ENCODE data around the gene CFAP46.
"Not testable (repeated sequence)": the region's sequence is repeated elsewhere in the genome, so short reads cannot be mapped to it uniquely, and the experiment has no call there.

Gene CFAP46

GRCh38 chr10:132901351-132901750 is 41.0 kb downstream of the CFAP46 start:
- no peaks in the 10 kb centered on the region for H3K4me1 ChIP-seq (ENCODE audit: control insufficient read depth, insufficient read depth, low read length, poor library complexity, severe bottlenecking)
- H3K4me3 ChIP-seq (ENCODE audit: extremely low read depth, insufficient read depth, low read length, poor library complexity, severe bottlenecking): no peak overlapping the region
- WGBS, 2 experiments (ENCODE audit: insufficient coverage in 2 of 2): 82 to 88% methylated on average over 4 to 6 of the region's 7 CpGs
- H3K9me3 ChIP-seq (ENCODE audit: control insufficient read depth, low read length): peaks cover 9% of the 10 kb centered on the region
- no peaks in the 10 kb centered on the region for H3K36me3 ChIP-seq (ENCODE audit: control insufficient read depth, insufficient read depth, low read length)
- H3K27ac ChIP-seq (ENCODE audit: low read depth, low read length, severe bottlenecking): no peak overlapping the region

GRCh38 chr10:132900211-132900756 is 42.1 kb downstream of the CFAP46 start:
- 84 to 93% methylated on average over 11 to 12 of the region's 14 CpGs for WGBS, 2 experiments (ENCODE audit: insufficient coverage in 2 of 2)
- H3K4me1 ChIP-seq (ENCODE audit: control insufficient read depth, insufficient read depth, low read length, poor library complexity, severe bottlenecking): no peaks in the 10 kb centered on the region
- peaks cover 5% of the 10 kb centered on the region for H3K9me3 ChIP-seq (ENCODE audit: control insufficient read depth, low read length)
- no peaks in the 10 kb centered on the region for H3K36me3 ChIP-seq (ENCODE audit: control insufficient read depth, insufficient read depth, low read length)
- no peak overlapping the region for H3K27ac ChIP-seq (ENCODE audit: low read depth, low read length, severe bottlenecking)
- no peak overlapping the region for H3K4me3 ChIP-seq (ENCODE audit: extremely low read depth, insufficient read depth, low read length, poor library complexity, severe bottlenecking)

GRCh38 chr10:132899751-132900065 is 42.7 kb downstream of the CFAP46 start:
- Histone ChIP-seq H3K4me3 (ENCODE audit: extremely low read depth, insufficient read depth, low read length, poor library complexity, severe bottlenecking) (no peak overlapping the region), H3K27ac (ENCODE audit: low read depth, low read length, severe bottlenecking) (no peak overlapping the region), H3K4me1 (ENCODE audit: control insufficient read depth, insufficient read depth, low read length, poor library complexity, severe bottlenecking) (no peaks in the 10 kb centered on the region), H3K9me3 (ENCODE audit: control insufficient read depth, low read length) (no peaks in the 10 kb centered on the region), H3K36me3 (ENCODE audit: control insufficient read depth, insufficient read depth, low read length) (no peaks in the 10 kb centered on the region)
- WGBS, 2 experiments (ENCODE audit: insufficient coverage in 2 of 2): 81 to 82% methylated on average over 6 of the region's 7 CpGs

GRCh38 chr10:132899054-132899750 is 43.2 kb downstream of the CFAP46 start:
- H3K27ac ChIP-seq (ENCODE audit: low read depth, low read length, severe bottlenecking): no peak overlapping the region
- 94 to 95% methylated on average over 24 to 30 of the region's 30 CpGs for WGBS, 2 experiments (ENCODE audit: insufficient coverage in 2 of 2)
- H3K9me3 ChIP-seq (ENCODE audit: control insufficient read depth, low read length): no peaks in the 10 kb centered on the region
- H3K4me1 ChIP-seq (ENCODE audit: control insufficient read depth, insufficient read depth, low read length, poor library complexity, severe bottlenecking): no peaks in the 10 kb centered on the region
- H3K36me3 ChIP-seq (ENCODE audit: control insufficient read depth, insufficient read depth, low read length): no peaks in the 10 kb centered on the region
- no peak overlapping the region for H3K4me3 ChIP-seq (ENCODE audit: extremely low read depth, insufficient read depth, low read length, poor library complexity, severe bottlenecking)

GRCh38 chr10:132898391-132899053 is 43.8 kb downstream of the CFAP46 start:
- Histone ChIP-seq H3K9me3 (ENCODE audit: control insufficient read depth, low read length) (no peaks in the 10 kb centered on the region), H3K36me3 (ENCODE audit: control insufficient read depth, insufficient read depth, low read length) (no peaks in the 10 kb centered on the region), H3K4me1 (ENCODE audit: control insufficient read depth, insufficient read depth, low read length, poor library complexity, severe bottlenecking) (no peaks in the 10 kb centered on the region), H3K27ac (ENCODE audit: low read depth, low read length, severe bottlenecking) (no peak overlapping the region), H3K4me3 (ENCODE audit: extremely low read depth, insufficient read depth, low read length, poor library complexity, severe bottlenecking) (no peak overlapping the region)
- WGBS, 2 experiments (ENCODE audit: insufficient coverage in 2 of 2): 83 to 87% methylated on average over 9 to 12 of the region's 12 CpGs

- H3K36me3 ChIP-seq (ENCODE audit: control insufficient read depth, insufficient read depth, low read length): no peaks in the 10 kb centered on the region
- no peak overlapping the region for H3K27ac ChIP-seq (ENCODE audit: low read depth, low read length, severe bottlenecking)
- H3K4me3 ChIP-seq (ENCODE audit: extremely low read depth, insufficient read depth, low read length, poor library complexity, severe bottlenecking): no peak overlapping the region
- H3K9me3 ChIP-seq (ENCODE audit: control insufficient read depth, low read length): no peaks in the 10 kb centered on the region
- 86 to 91% methylated on average over 13 to 15 of the region's 16 CpGs for WGBS, 2 experiments (ENCODE audit: insufficient coverage in 2 of 2)
- no peaks in the 10 kb centered on the region for H3K4me1 ChIP-seq (ENCODE audit: control insufficient read depth, insufficient read depth, low read length, poor library complexity, severe bottlenecking)
Measured at GRCh38 chr10:132897516-132898381, 44.6 kb downstream of the CFAP46 start.

GRCh38 chr10:132893786-132894185 is 48.6 kb downstream of the CFAP46 start:
- H3K36me3 ChIP-seq (ENCODE audit: control insufficient read depth, insufficient read depth, low read length); H3K9me3 ChIP-seq (ENCODE audit: control insufficient read depth, low read length); H3K27ac ChIP-seq (ENCODE audit: low read depth, low read length, severe bottlenecking); H3K4me3 ChIP-seq (ENCODE audit: extremely low read depth, insufficient read depth, low read length, poor library complexity, severe bottlenecking); H3K4me1 ChIP-seq (ENCODE audit: control insufficient read depth, insufficient read depth, low read length, poor library complexity, severe bottlenecking): not testable (repeated sequence)
- 59 to 69% methylated on average over 2 of the region's 6 CpGs for WGBS, 2 experiments (ENCODE audit: insufficient coverage in 2 of 2)

GRCh38 chr10:132893090-132893489 is 49.3 kb downstream of the CFAP46 start:
- no peaks in the 10 kb centered on the region for H3K36me3 ChIP-seq (ENCODE audit: control insufficient read depth, insufficient read depth, low read length)
- no peak overlapping the region for H3K27ac ChIP-seq (ENCODE audit: low read depth, low read length, severe bottlenecking)
- no peak overlapping the region for H3K4me3 ChIP-seq (ENCODE audit: extremely low read depth, insufficient read depth, low read length, poor library complexity, severe bottlenecking)
- no peaks in the 10 kb centered on the region for H3K9me3 ChIP-seq (ENCODE audit: control insufficient read depth, low read length)
- 92 to 94% methylated on average over 7 to 9 of the region's 9 CpGs for WGBS, 2 experiments (ENCODE audit: insufficient coverage in 2 of 2)
- H3K4me1 ChIP-seq (ENCODE audit: control insufficient read depth, insufficient read depth, low read length, poor library complexity, severe bottlenecking): no peaks in the 10 kb centered on the region

- H3K36me3 ChIP-seq (ENCODE audit: control insufficient read depth, insufficient read depth, low read length): no peaks in the 10 kb centered on the region
- no peak overlapping the region for H3K4me3 ChIP-seq (ENCODE audit: extremely low read depth, insufficient read depth, low read length, poor library complexity, severe bottlenecking)
- H3K27ac ChIP-seq (ENCODE audit: low read depth, low read length, severe bottlenecking): peak overlapping the region; percentile 69
- H3K4me1 ChIP-seq (ENCODE audit: control insufficient read depth, insufficient read depth, low read length, poor library complexity, severe bottlenecking): no peaks in the 10 kb centered on the region
- H3K9me3 ChIP-seq (ENCODE audit: control insufficient read depth, low read length): no peaks in the 10 kb centered on the region
- 81 to 83% methylated on average over 12 of the region's 12 CpGs for WGBS, 2 experiments (ENCODE audit: insufficient coverage in 2 of 2)
Measured at GRCh38 chr10:132892004-132892403, 50.4 kb downstream of the CFAP46 start.

GRCh38 chr10:132891368-132891767 is 51.0 kb downstream of the CFAP46 start:
- Histone ChIP-seq H3K27ac (ENCODE audit: low read depth, low read length, severe bottlenecking) (no peak overlapping the region), H3K9me3 (ENCODE audit: control insufficient read depth, low read length) (no peaks in the 10 kb centered on the region), H3K4me3 (ENCODE audit: extremely low read depth, insufficient read depth, low read length, poor library complexity, severe bottlenecking) (no peak overlapping the region), H3K36me3 (ENCODE audit: control insufficient read depth, insufficient read depth, low read length) (no peaks in the 10 kb centered on the region), H3K4me1 (ENCODE audit: control insufficient read depth, insufficient read depth, low read length, poor library complexity, severe bottlenecking) (no peaks in the 10 kb centered on the region)
- 81 to 88% methylated on average over 6 of the region's 6 CpGs for WGBS, 2 experiments (ENCODE audit: insufficient coverage in 2 of 2)

Measured in mesodermal cell (in vitro differentiated cells).